ENCODE data around the gene IQCK.

IQCK gene

GRCh38 chr16:19840524-19841110 is 122.5 kb downstream of the IQCK start:
- no peak overlapping the region for H3K4me3 ChIP-seq (ENCODE audit: low read depth, low read length)
- no peak for TF ChIP-seq CTCF (IDR thresholded peaks at IDR 0.05; ENCODE audit: low read depth, low read length)
- no peaks in the 10 kb centered on the region for H3K36me3 ChIP-seq
- no peaks in the 10 kb centered on the region for H3K9me3 ChIP-seq
- H3K27me3 ChIP-seq, result no peaks in the 10 kb centered on the region
- H3K4me1 ChIP-seq, result no peaks in the 10 kb centered on the region
- no peak for DNase-seq

- TF ChIP-seq CTCF (IDR thresholded peaks at IDR 0.05; ENCODE audit: low read depth, low read length), result no peak
- H3K4me1 ChIP-seq, result no peaks in the 10 kb centered on the region
- no peak overlapping the region for H3K4me3 ChIP-seq (ENCODE audit: low read depth, low read length)
- no peak for DNase-seq
- H3K36me3 ChIP-seq, result no peaks in the 10 kb centered on the region
- H3K9me3 ChIP-seq, result no peaks in the 10 kb centered on the region
- H3K27me3 ChIP-seq, result no peaks in the 10 kb centered on the region
These were observed 123.1 kb downstream of the IQCK start for GRCh38 chr16:19841184-19841583.

- Histone ChIP-seq H3K4me3 (ENCODE audit: low read depth, low read length) (no peak overlapping the region), H3K4me1 (no peaks in the 10 kb centered on the region), H3K9me3 (no peaks in the 10 kb centered on the region), H3K36me3 (no peaks in the 10 kb centered on the region), H3K27me3 (no peaks in the 10 kb centered on the region)
- DNase-seq, result no peak
- no peak for TF ChIP-seq CTCF (IDR thresholded peaks at IDR 0.05; ENCODE audit: low read depth, low read length)
These were observed 124.5 kb downstream of the IQCK start for GRCh38 chr16:19842426-19843157.

GRCh38 chr16:19843371-19843770 is 125.3 kb downstream of the IQCK start:
- Histone ChIP-seq H3K4me1 (no peaks in the 10 kb centered on the region), H3K27me3 (no peaks in the 10 kb centered on the region), H3K4me3 (ENCODE audit: low read depth, low read length) (no peak overlapping the region), H3K9me3 (no peaks in the 10 kb centered on the region), H3K36me3 (no peaks in the 10 kb centered on the region)
- no peak for TF ChIP-seq CTCF (IDR thresholded peaks at IDR 0.05; ENCODE audit: low read depth, low read length)
- no peak for DNase-seq

- H3K4me1 ChIP-seq, result no peaks in the 10 kb centered on the region
- no peak overlapping the region for H3K4me3 ChIP-seq (ENCODE audit: low read depth, low read length)
- no peak for DNase-seq
- no peaks in the 10 kb centered on the region for H3K27me3 ChIP-seq
- no peak for TF ChIP-seq CTCF (IDR thresholded peaks at IDR 0.05; ENCODE audit: low read depth, low read length)
- H3K9me3 ChIP-seq, result no peaks in the 10 kb centered on the region
- H3K36me3 ChIP-seq, result no peaks in the 10 kb centered on the region
These were observed 127.0 kb downstream of the IQCK start for GRCh38 chr16:19844945-19845641.

GRCh38 chr16:19846436-19846835 is 128.4 kb downstream of the IQCK start:
- Histone ChIP-seq H3K4me1 (no peaks in the 10 kb centered on the region), H3K9me3 (no peaks in the 10 kb centered on the region), H3K4me3 (ENCODE audit: low read depth, low read length) (no peak overlapping the region), H3K27me3 (no peaks in the 10 kb centered on the region), H3K36me3 (no peaks in the 10 kb centered on the region; the same call in 1 of the 2 replicates)
- no peak for TF ChIP-seq CTCF (IDR thresholded peaks at IDR 0.05; ENCODE audit: low read depth, low read length)
- DNase-seq, result no peak

Measured in BE2C (cell line).